ENCODE data around the gene OR1J4.
"Not testable (repeated sequence)": the region's sequence is repeated elsewhere in the genome, so short reads cannot be mapped to it uniquely, and the experiment has no call there.

OR1J4 gene

GRCh38 chr9:122518841-122519240 is at the start of gene OR1J4:
TSS of gene OR1J4 (plus strand) at chr9:122519141. CDS start at chr9:122519141, 0 bp downstream.
- DNase-seq (ENCODE audit: low spot score in 2 of 2), result no peak
- H3K27ac Mint-ChIP-seq, result no peak within 1 kb of the TSS
- no peak within 1 kb of the TSS for H3K4me3 Mint-ChIP-seq
- no peaks in the 10 kb centered on the region for H3K4me1 Mint-ChIP-seq
- no peaks in the 10 kb centered on the region for H3K9me3 Mint-ChIP-seq
- no peaks in the 10 kb centered on the region for H3K36me3 Mint-ChIP-seq
- no peak for ATAC-seq

DNA sequence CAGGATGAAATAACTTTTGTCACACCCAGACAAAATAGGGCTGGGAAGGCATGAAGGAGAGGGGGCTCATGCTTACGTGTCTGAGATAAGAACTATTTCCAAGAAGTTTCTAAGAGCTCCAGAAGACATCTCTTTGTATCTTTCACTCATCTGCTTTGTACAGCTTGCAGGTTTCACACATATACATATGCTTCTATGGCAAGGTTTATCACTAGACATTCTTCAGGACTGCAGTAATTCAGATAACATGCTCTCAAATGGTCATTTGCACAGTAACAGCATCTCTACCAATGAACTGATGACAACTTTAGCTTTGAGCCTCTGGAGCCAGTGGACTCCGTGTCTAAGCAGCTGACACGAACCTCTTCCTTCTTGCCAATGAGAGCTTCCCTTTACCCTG is 44.4 kb upstream of the OR1J4 start:
- Mint-ChIP-seq H3K36me3 (no peaks in the 10 kb centered on the region), H3K4me1 (peaks cover 8% of the 10 kb centered on the region), H3K4me3 (no peak overlapping the region), H3K27ac (no peak overlapping the region), H3K9me3 (no peaks in the 10 kb centered on the region)
- ATAC-seq, result no peak
- DNase-seq (ENCODE audit: low spot score in 2 of 2), result no peak

DNA sequence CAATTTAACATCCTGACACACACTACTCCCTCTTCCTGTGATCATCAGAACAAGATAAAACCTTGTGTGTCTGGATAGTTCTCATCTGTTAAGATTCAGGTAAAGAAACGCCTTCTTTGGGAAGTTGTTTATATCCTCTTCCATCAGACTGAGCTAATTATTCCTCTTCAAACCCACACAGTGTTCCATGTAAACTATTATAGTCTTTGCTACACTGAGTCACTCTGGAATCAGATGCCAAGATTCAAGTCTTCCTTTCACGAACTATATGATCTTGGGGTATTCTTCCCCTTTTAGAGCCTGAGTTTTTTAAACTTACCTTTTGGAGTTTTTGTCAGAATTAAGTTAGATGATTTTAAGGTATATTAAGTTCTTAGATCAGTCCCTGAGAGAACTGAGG is 43.2 kb upstream of the OR1J4 start:
- H3K36me3 Mint-ChIP-seq, result no peaks in the 10 kb centered on the region
- peaks cover 8% of the 10 kb centered on the region for H3K4me1 Mint-ChIP-seq
- no peak overlapping the region for H3K27ac Mint-ChIP-seq
- DNase-seq (ENCODE audit: low spot score in 2 of 2), result no peak
- no peak for ATAC-seq
- no peak overlapping the region for H3K4me3 Mint-ChIP-seq
- H3K9me3 Mint-ChIP-seq, result no peaks in the 10 kb centered on the region

GRCh38 chr9:122477346-122477745 is 41.6 kb upstream of the OR1J4 start:
- ATAC-seq, result peak; percentile 99
- no peaks in the 10 kb centered on the region for H3K9me3 Mint-ChIP-seq
- H3K4me3 Mint-ChIP-seq, result no peak overlapping the region
- no peak for DNase-seq (ENCODE audit: low spot score in 2 of 2)
- H3K36me3 Mint-ChIP-seq, result no peaks in the 10 kb centered on the region
- H3K4me1 Mint-ChIP-seq, result peaks cover 8% of the 10 kb centered on the region
- no peak overlapping the region for H3K27ac Mint-ChIP-seq

GRCh38 chr9:122477826-122478225 is 41.1 kb upstream of the OR1J4 start, which contains the start of gene OR1J1:
TSS of gene OR1J1 (minus strand) at chr9:122477926. CDS start at chr9:122477926, 0 bp downstream.
- Mint-ChIP-seq H3K4me3 (no peak within 1 kb of the TSS), H3K36me3 (no peaks in the 10 kb centered on the region), H3K4me1 (peaks cover 8% of the 10 kb centered on the region), H3K9me3 (no peaks in the 10 kb centered on the region), H3K27ac (no peak within 1 kb of the TSS)
- DNase-seq (ENCODE audit: low spot score in 2 of 2) (no peak), ATAC-seq (no peak)

DNA sequence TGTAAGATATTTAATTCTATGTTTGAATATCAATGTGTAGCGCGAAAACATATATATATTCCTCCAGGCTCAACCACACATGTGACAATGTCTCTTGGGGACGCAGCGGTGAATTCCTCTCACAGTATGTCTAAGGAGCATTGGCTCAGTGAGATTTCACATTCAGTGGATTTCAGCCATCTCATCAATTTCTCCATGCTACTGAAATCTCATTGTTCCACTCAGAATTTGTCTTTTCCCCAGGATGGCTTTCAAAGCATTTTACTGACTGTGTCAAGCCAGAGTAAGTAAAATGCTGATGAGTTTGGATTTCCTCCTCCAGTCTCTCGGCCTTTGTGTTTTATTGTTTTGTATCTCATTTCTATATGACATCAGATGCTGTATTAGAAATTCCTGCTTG is 39.9 kb upstream of the OR1J4 start:
- ATAC-seq, result no peak
- Mint-ChIP-seq H3K4me1 (peaks cover 8% of the 10 kb centered on the region), H3K4me3 (no peak overlapping the region), H3K27ac (no peak overlapping the region), H3K9me3 (no peaks in the 10 kb centered on the region), H3K36me3 (no peaks in the 10 kb centered on the region)
- no peak for DNase-seq (ENCODE audit: low spot score in 2 of 2)

- Mint-ChIP-seq H3K36me3 (no peaks in the 10 kb centered on the region), H3K27ac (no peak overlapping the region), H3K9me3 (no peaks in the 10 kb centered on the region), H3K4me1 (no peaks in the 10 kb centered on the region), H3K4me3 (no peak overlapping the region)
- DNase-seq (ENCODE audit: low spot score in 2 of 2), result no peak
- ATAC-seq, result peak; percentile 51
Observed at GRCh38 chr9:122498883-122499288, 20.1 kb upstream of the OR1J4 start.

DNA sequence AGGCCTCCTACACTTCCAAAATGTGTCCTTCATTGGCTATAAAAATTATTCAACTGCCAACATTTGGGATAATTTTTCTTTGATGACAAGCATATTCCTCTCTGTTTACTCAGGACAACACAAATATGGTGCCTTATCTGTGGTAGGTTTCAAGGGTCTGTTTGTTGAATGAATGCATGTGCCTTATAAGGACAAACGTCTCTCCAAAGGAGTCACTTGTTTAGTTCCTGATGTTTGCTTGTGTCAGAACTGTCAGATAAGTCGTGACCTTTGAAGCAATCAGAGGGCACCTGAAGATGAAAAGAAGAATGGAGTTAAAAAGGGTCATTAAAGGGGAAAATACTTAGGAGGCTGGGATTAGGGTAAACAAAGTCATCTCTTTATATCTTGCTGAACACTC is 12.0 kb upstream of the OR1J4 start:
- no peak overlapping the region for H3K4me3 Mint-ChIP-seq
- no peaks in the 10 kb centered on the region for H3K9me3 Mint-ChIP-seq
- DNase-seq (ENCODE audit: low spot score in 2 of 2), result no peak
- H3K4me1 Mint-ChIP-seq, result no peaks in the 10 kb centered on the region
- no peak overlapping the region for H3K27ac Mint-ChIP-seq
- ATAC-seq, result no peak
- H3K36me3 Mint-ChIP-seq, result no peaks in the 10 kb centered on the region

DNA sequence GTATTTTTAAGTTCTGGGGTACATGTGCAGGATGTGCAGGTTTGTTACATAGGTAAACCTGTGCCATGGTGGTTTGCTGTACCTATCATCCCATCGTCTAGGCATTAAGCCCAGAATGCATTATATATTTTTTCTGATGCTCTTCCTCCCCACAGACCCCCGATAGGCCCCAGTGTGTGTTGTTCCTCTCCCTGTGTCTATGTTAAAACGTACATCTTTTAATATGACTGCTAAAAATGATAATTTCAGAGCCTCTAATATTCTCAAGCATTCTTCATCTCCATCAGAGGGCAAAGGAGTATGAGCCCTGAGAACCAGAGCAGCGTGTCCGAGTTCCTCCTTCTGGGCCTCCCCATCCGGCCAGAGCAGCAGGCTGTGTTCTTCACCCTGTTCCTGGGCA is 8.4 kb upstream of the OR1J4 start, which contains the start of gene OR1J2:
Gene OR1J2, plus strand, starts transcription at position 301 of the 400 bp plus-strand sequence. Its CDS starts 0 bp downstream, at position 301.
- no peaks in the 10 kb centered on the region for H3K36me3 Mint-ChIP-seq
- no peaks in the 10 kb centered on the region for H3K4me1 Mint-ChIP-seq
- no peak for DNase-seq (ENCODE audit: low spot score in 2 of 2)
- ATAC-seq, result no peak
- H3K9me3 Mint-ChIP-seq, result no peaks in the 10 kb centered on the region
- H3K4me3 Mint-ChIP-seq, result no peak within 1 kb of the TSS
- H3K27ac Mint-ChIP-seq, result no peak within 1 kb of the TSS

- DNase-seq (ENCODE audit: low spot score in 2 of 2) (no peak), ATAC-seq (no peak)
- no peak overlapping the region for H3K4me3 Mint-ChIP-seq
- no peaks in the 10 kb centered on the region for H3K9me3 Mint-ChIP-seq
- no peaks in the 10 kb centered on the region for H3K36me3 Mint-ChIP-seq
- H3K27ac Mint-ChIP-seq, result no peak overlapping the region
- no peaks in the 10 kb centered on the region for H3K4me1 Mint-ChIP-seq
Observed at GRCh38 chr9:122518226-122518625, 715 bp upstream of the OR1J4 start.

DNA sequence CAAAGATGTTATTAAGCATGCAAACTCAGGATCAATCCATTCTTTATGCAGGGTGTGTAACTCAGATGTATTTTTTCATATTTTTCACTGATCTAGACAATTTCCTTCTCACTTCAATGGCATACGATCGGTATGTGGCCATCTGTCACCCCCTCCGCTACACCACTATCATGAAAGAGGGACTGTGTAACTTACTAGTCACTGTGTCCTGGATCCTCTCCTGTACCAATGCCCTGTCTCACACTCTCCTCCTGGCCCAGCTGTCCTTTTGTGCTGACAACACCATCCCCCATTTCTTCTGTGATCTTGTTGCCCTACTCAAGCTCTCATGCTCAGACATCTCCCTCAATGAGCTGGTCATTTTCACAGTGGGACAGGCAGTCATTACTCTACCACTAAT is 435 bp downstream of the OR1J4 start:
- H3K27ac Mint-ChIP-seq, result no peak overlapping the region

GRCh38 chr9:122526602-122527001 is 7.7 kb downstream of the OR1J4 start:
- Mint-ChIP-seq H3K9me3 (no peaks in the 10 kb centered on the region), H3K4me3 (no peak overlapping the region), H3K4me1 (peaks cover 6% of the 10 kb centered on the region), H3K27ac (no peak overlapping the region), H3K36me3 (no peaks in the 10 kb centered on the region)
- ATAC-seq (peak; percentile 82), DNase-seq (ENCODE audit: low spot score in 2 of 2) (no peak)

More for the DNA sequence above, 435 bp downstream of the OR1J4 start:
- H3K9me3 Mint-ChIP-seq, result no peaks in the 10 kb centered on the region
- H3K4me3 Mint-ChIP-seq, result no peak overlapping the region
- no peaks in the 10 kb centered on the region for H3K36me3 Mint-ChIP-seq
- no peaks in the 10 kb centered on the region for H3K4me1 Mint-ChIP-seq
- no peak for ATAC-seq
- no peak for DNase-seq (ENCODE audit: low spot score in 2 of 2)

DNA sequence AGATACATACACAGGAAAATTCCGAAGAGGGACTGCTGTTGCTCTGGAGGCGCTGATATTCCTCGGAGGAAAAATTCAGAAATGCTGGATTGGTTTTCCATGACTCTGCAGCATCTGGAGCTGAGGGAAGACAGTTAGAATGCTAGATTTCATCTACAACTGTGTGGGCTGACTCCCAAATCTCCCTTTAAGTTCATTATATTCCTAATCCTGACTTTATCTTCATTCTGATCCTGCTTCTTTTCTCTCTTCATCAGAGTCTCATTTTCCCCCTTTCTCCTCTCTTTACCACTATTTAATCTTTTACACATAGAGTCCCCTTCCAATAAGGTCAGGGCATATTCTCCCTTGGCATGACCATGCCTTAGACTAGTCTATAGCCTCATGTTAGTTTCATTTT is 8.3 kb downstream of the OR1J4 start, which contains the start of gene OR1N1:
Gene OR1N1, minus strand, starts transcription at position 101 of the 400 bp plus-strand sequence. Its CDS starts 0 bp downstream, at position 101.
- Mint-ChIP-seq H3K9me3 (no peaks in the 10 kb centered on the region), H3K27ac (no peak within 1 kb of the TSS), H3K4me3 (no peak within 1 kb of the TSS), H3K4me1 (peaks cover 6% of the 10 kb centered on the region), H3K36me3 (no peaks in the 10 kb centered on the region)
- ATAC-seq (no peak), DNase-seq (ENCODE audit: low spot score in 2 of 2) (no peak)

GRCh38 chr9:122531157-122531556 is 12.2 kb downstream of the OR1J4 start:
- not testable (repeated sequence) for H3K4me3 Mint-ChIP-seq; H3K9me3 Mint-ChIP-seq; DNase-seq (ENCODE audit: low spot score in 2 of 2); H3K36me3 Mint-ChIP-seq; ATAC-seq; H3K27ac Mint-ChIP-seq
- peaks cover 20% of the 10 kb centered on the region for H3K4me1 Mint-ChIP-seq

GRCh38 chr9:122536134-122536533 is 17.2 kb downstream of the OR1J4 start:
- H3K27ac Mint-ChIP-seq, result no peak overlapping the region

DNA sequence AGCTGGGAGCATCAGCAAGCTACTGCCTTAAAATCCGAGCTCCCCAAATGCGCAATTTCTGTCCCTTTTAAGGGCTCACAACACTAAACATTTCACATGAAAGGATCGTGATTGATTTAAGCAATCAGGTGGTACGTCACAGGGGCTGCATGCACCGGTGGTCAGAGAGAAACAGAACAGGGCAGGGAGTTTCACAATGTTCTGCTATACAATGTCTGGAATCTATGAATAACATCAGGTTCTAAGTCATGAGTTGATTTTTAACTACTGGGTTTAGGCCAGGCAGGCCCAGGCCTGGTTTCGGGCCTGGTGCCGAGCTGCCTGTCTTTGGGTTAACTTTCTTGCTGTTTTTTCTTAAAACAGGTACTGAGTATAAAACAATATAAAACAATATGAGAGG is 18.1 kb downstream of the OR1J4 start:
- not testable (repeated sequence) for H3K27ac Mint-ChIP-seq; DNase-seq (ENCODE audit: low spot score in 2 of 2); H3K36me3 Mint-ChIP-seq; H3K9me3 Mint-ChIP-seq; ATAC-seq; H3K4me3 Mint-ChIP-seq
- H3K4me1 Mint-ChIP-seq, result peaks cover 14% of the 10 kb centered on the region

More at GRCh38 chr9:122536134-122536533, 17.2 kb downstream of the OR1J4 start:
- DNase-seq (ENCODE audit: low spot score in 2 of 2) (no peak), ATAC-seq (no peak)
- Mint-ChIP-seq H3K9me3 (peaks cover 3% of the 10 kb centered on the region), H3K4me1 (peaks cover 14% of the 10 kb centered on the region), H3K4me3 (no peak overlapping the region), H3K36me3 (no peaks in the 10 kb centered on the region)

- ATAC-seq (no peak), DNase-seq (ENCODE audit: low spot score in 2 of 2) (no peak)
- H3K27ac Mint-ChIP-seq, result no peak overlapping the region
- H3K36me3 Mint-ChIP-seq, result no peaks in the 10 kb centered on the region
- peaks cover 14% of the 10 kb centered on the region for H3K4me1 Mint-ChIP-seq
- H3K4me3 Mint-ChIP-seq, result no peak overlapping the region
- H3K9me3 Mint-ChIP-seq, result peaks cover 3% of the 10 kb centered on the region
Observed at GRCh38 chr9:122538757-122539156, 19.8 kb downstream of the OR1J4 start.

Data from stimulated activated effector memory CD8-positive, alpha-beta T cell treated with anti-CD3 and anti-CD28 coated beads, Interleukin-12 subunit alpha, Interleukin-12 subunit beta, amount 100 ng/mL, for 72 hours (primary cell).